ENCODE data around the gene CD47.

CD47 gene

GRCh38 chr3:108071368-108071767, 19.5 kb downstream of the CD47 start:
- H3K9me3 ChIP-seq (ENCODE audit: control extremely low read depth in 1 of 5, control insufficient read depth in 4 of 5, insufficient read depth in 2 of 5, low read depth in 1 of 5, low read length in 4 of 5) = no peaks in the 10 kb centered on the region
- no peak overlapping the region for H3K27ac ChIP-seq (ENCODE audit: insufficient read depth in 1 of 2, low read depth in 1 of 2, low read length in 2 of 2, poor library complexity in 1 of 2, severe bottlenecking in 2 of 2)
- no peak for DNase-seq
- CTCF ChIA-PET = interaction anchor here (0.6 kb wide), 1 partner anchor 137 kb away, joined by 3 read pairs; no protein-coding TSS in a partner anchor
- POLR2A ChIA-PET = no interaction called here
- no peaks in the 10 kb centered on the region for H3K27me3 ChIP-seq (replicated peaks in 2 of 5; ENCODE audit: control insufficient read depth in 4 of 5, insufficient read depth in 5 of 5, low read length in 4 of 5)
- no peak overlapping the region for H3K4me3 ChIP-seq (ENCODE audit: control insufficient read depth in 1 of 7, extremely low read depth in 1 of 7, insufficient read depth in 4 of 7, low read depth in 2 of 7, low read length in 6 of 7)
- peaks cover 0 to 11% (median 0%) of the 10 kb centered on the region in 4 experiments for H3K4me1 ChIP-seq (ENCODE audit: control extremely low read depth in 1 of 4, control insufficient read depth in 4 of 4, insufficient read depth in 4 of 4, low read length in 3 of 4)
- 100% methylated on average over 2 of the region's 3 CpGs for WGBS (ENCODE audit: insufficient coverage)
- peaks cover 23 to 57% (median 42%) of the 10 kb centered on the region in 4 experiments for H3K36me3 ChIP-seq (ENCODE audit: control insufficient read depth in 4 of 4, insufficient read depth in 4 of 4, low read length in 3 of 4)

DNA sequence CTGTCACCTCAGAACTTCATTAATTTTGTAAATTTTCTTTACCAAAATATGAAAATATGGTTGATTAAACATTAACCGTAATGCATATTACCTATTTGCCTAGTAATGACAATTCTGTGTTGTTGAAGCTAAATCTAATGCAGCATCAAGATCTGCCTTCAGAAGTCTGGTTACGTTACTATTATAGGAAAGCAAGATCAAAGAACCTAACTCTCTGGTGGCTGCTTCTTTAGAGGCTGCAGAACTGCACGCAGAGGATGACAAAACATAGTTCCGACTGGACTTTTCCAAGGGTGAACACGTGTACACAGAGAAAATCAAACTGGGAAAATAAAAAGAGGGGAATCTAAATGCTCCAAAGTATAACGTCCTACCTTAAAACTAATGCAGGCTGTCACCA, 20.5 kb downstream of the CD47 start:
- CTCF ChIA-PET = no interaction called here
- no peaks in the 10 kb centered on the region for H3K27me3 ChIP-seq (replicated peaks in 2 of 5; ENCODE audit: control insufficient read depth in 4 of 5, insufficient read depth in 5 of 5, low read length in 4 of 5)
- POLR2A ChIA-PET = no interaction called here
- WGBS (ENCODE audit: insufficient coverage) = 100% methylated on average over 2 of the region's 6 CpGs
- no peak overlapping the region for H3K27ac ChIP-seq (ENCODE audit: insufficient read depth in 1 of 2, low read depth in 1 of 2, low read length in 2 of 2, poor library complexity in 1 of 2, severe bottlenecking in 2 of 2)
- peaks cover 24 to 58% (median 44%) of the 10 kb centered on the region in 4 experiments for H3K36me3 ChIP-seq (ENCODE audit: control insufficient read depth in 4 of 4, insufficient read depth in 4 of 4, low read length in 3 of 4)
- no peak overlapping the region for H3K4me3 ChIP-seq (ENCODE audit: control insufficient read depth in 1 of 7, extremely low read depth in 1 of 7, insufficient read depth in 4 of 7, low read depth in 2 of 7, low read length in 6 of 7)
- H3K4me1 ChIP-seq (ENCODE audit: control extremely low read depth in 1 of 4, control insufficient read depth in 4 of 4, insufficient read depth in 4 of 4, low read length in 3 of 4) = peaks cover 0 to 11% (median 0%) of the 10 kb centered on the region in 4 experiments
- DNase-seq = no peak
- H3K9me3 ChIP-seq (ENCODE audit: control extremely low read depth in 1 of 5, control insufficient read depth in 4 of 5, insufficient read depth in 2 of 5, low read depth in 1 of 5, low read length in 4 of 5) = no peaks in the 10 kb centered on the region

DNA sequence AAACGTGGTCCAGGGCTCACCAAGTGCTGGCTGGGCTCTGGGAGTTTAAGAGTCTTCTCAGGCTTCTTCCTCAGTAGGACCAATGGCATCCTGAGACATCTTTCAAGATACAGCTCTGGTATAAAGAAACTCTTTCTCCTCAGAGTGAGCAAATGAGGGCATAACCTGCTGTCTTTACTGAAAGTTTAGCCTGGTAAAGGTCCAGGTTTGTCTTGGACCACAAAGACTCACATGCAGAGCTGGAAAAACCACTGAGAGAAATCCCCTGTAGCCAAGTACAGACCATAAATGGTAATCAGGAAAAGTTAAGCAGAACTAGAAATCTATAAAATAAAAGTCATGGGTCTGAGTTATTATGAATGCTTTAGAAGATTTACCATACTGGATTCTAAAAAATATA, 23.1 kb downstream of the CD47 start:
- Histone ChIP-seq H3K9me3 (ENCODE audit: control extremely low read depth in 1 of 5, control insufficient read depth in 4 of 5, insufficient read depth in 2 of 5, low read depth in 1 of 5, low read length in 4 of 5) (no peaks in the 10 kb centered on the region), H3K36me3 (ENCODE audit: control insufficient read depth in 4 of 4, insufficient read depth in 4 of 4, low read length in 3 of 4) (peaks cover 19 to 70% (median 46%) of the 10 kb centered on the region in 4 experiments), H3K4me1 (ENCODE audit: control extremely low read depth in 1 of 4, control insufficient read depth in 4 of 4, insufficient read depth in 4 of 4, low read length in 3 of 4) (peaks cover 0 to 11% (median under 1%) of the 10 kb centered on the region in 4 experiments), H3K4me3 (ENCODE audit: control insufficient read depth in 1 of 7, extremely low read depth in 1 of 7, insufficient read depth in 4 of 7, low read depth in 2 of 7, low read length in 6 of 7) (no peak overlapping the region), H3K27ac (ENCODE audit: insufficient read depth in 1 of 2, low read depth in 1 of 2, low read length in 2 of 2, poor library complexity in 1 of 2, severe bottlenecking in 2 of 2) (no peak overlapping the region), H3K27me3 (replicated peaks in 2 of 5; ENCODE audit: control insufficient read depth in 4 of 5, insufficient read depth in 5 of 5, low read length in 4 of 5) (no peaks in the 10 kb centered on the region)
- WGBS (ENCODE audit: insufficient coverage) = 83% methylated on average over 1 of the region's 1 CpG
- POLR2A ChIA-PET = no interaction called here
- peak in 1 of 3 donors; percentile 13 for DNase-seq
- CTCF ChIA-PET = interaction anchor here (0.9 to 1.2 kb wide), 2 partner anchors 8 to 18 kb away, joined by 3 read pairs; no protein-coding TSS in a partner anchor

DNA sequence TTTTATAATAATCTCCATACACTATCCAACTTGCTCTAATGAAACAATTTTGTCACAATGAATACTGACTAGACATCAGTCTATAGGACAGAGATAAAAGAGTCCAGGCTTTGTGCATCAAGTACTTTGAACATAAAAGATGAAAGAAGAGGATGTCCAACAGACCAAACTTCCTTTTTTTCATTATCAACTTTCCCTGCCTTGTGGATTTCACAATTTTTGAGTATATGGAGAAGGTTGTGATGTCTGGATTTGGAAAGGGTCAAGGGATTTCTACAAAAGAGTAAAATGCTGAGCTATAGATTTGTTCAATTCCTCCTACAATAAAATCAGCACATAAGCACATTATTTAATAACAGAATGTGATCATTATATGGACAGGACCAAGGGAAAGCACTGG, 25.7 kb downstream of the CD47 start:
- peaks cover 19 to 60% (median 41%) of the 10 kb centered on the region in 4 experiments for H3K36me3 ChIP-seq (ENCODE audit: control insufficient read depth in 4 of 4, insufficient read depth in 4 of 4, low read length in 3 of 4)

DNA sequence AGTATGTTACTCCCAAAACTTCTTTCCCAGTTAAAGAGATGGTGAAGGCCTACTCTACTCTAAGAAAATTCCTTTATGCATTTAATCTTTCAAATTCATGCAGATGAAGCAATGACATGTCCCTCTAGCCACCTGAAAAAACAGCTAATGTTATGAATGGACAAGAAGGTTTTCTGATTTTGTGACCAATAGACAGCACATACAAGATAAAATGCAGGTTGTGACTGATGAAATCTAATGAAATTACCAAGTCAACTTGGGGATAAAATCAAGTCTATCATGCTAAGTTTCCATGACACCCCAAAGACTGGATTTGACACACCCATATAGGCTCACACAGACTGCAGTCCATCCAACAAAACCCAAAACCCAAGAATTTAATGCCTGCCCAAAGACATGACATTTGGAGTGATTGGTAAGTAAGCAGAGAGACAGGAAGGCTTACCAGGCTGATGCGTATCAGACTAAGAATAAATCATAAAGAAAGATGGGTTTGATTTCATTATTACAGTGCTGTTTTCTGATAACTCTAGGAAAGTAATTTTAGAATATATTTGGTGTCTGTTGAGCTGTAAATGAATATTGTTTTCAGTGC, 26.4 kb downstream of the CD47 start:
- H3K27me3 ChIP-seq (replicated peaks in 2 of 5; ENCODE audit: control insufficient read depth in 4 of 5, insufficient read depth in 5 of 5, low read length in 4 of 5) = no peaks in the 10 kb centered on the region
- ChIA-PET CTCF (no interaction called here), POLR2A (no interaction called here)
- no peak overlapping the region for H3K27ac ChIP-seq (ENCODE audit: insufficient read depth in 1 of 2, low read depth in 1 of 2, low read length in 2 of 2, poor library complexity in 1 of 2, severe bottlenecking in 2 of 2)
- 100% methylated on average over 1 of the region's 1 CpG for WGBS (ENCODE audit: insufficient coverage)
- H3K4me1 ChIP-seq (ENCODE audit: control extremely low read depth in 1 of 4, control insufficient read depth in 4 of 4, insufficient read depth in 4 of 4, low read length in 3 of 4) = peaks cover 0 to 21% (median 9%) of the 10 kb centered on the region in 4 experiments
- peaks cover 24 to 62% (median 42%) of the 10 kb centered on the region in 4 experiments for H3K36me3 ChIP-seq (ENCODE audit: control insufficient read depth in 4 of 4, insufficient read depth in 4 of 4, low read length in 3 of 4)
- no peaks in the 10 kb centered on the region for H3K9me3 ChIP-seq (ENCODE audit: control extremely low read depth in 1 of 5, control insufficient read depth in 4 of 5, insufficient read depth in 2 of 5, low read depth in 1 of 5, low read length in 4 of 5)
- no peak overlapping the region for H3K4me3 ChIP-seq (ENCODE audit: control insufficient read depth in 1 of 7, extremely low read depth in 1 of 7, insufficient read depth in 4 of 7, low read depth in 2 of 7, low read length in 6 of 7)
- DNase-seq = no peak

More for the DNA sequence above, 25.7 kb downstream of the CD47 start:
- CTCF ChIA-PET = no interaction called here
- H3K27me3 ChIP-seq (replicated peaks in 2 of 5; ENCODE audit: control insufficient read depth in 4 of 5, insufficient read depth in 5 of 5, low read length in 4 of 5) = no peaks in the 10 kb centered on the region
- DNase-seq = no peak
- H3K27ac ChIP-seq (ENCODE audit: insufficient read depth in 1 of 2, low read depth in 1 of 2, low read length in 2 of 2, poor library complexity in 1 of 2, severe bottlenecking in 2 of 2) = no peak overlapping the region
- no peak overlapping the region for H3K4me3 ChIP-seq (ENCODE audit: control insufficient read depth in 1 of 7, extremely low read depth in 1 of 7, insufficient read depth in 4 of 7, low read depth in 2 of 7, low read length in 6 of 7)
- H3K9me3 ChIP-seq (ENCODE audit: control extremely low read depth in 1 of 5, control insufficient read depth in 4 of 5, insufficient read depth in 2 of 5, low read depth in 1 of 5, low read length in 4 of 5) = no peaks in the 10 kb centered on the region
- H3K4me1 ChIP-seq (ENCODE audit: control extremely low read depth in 1 of 4, control insufficient read depth in 4 of 4, insufficient read depth in 4 of 4, low read length in 3 of 4) = peaks cover 0 to 21% (median 9%) of the 10 kb centered on the region in 4 experiments
- POLR2A ChIA-PET = no interaction called here

GRCh38 chr3:108062051-108062450, 28.8 kb downstream of the CD47 start:
- Histone ChIP-seq H3K36me3 (ENCODE audit: control insufficient read depth in 4 of 4, insufficient read depth in 4 of 4, low read length in 3 of 4) (peaks cover 20 to 65% (median 41%) of the 10 kb centered on the region in 4 experiments), H3K4me3 (ENCODE audit: control insufficient read depth in 1 of 7, extremely low read depth in 1 of 7, insufficient read depth in 4 of 7, low read depth in 2 of 7, low read length in 6 of 7) (peak overlapping the region in 1 of 7 experiments; percentile 12), H3K27me3 (replicated peaks in 2 of 5; ENCODE audit: control insufficient read depth in 4 of 5, insufficient read depth in 5 of 5, low read length in 4 of 5) (no peaks in the 10 kb centered on the region), H3K4me1 (ENCODE audit: control extremely low read depth in 1 of 4, control insufficient read depth in 4 of 4, insufficient read depth in 4 of 4, low read length in 3 of 4) (peaks cover 0 to 12% (median 8%) of the 10 kb centered on the region in 4 experiments), H3K9me3 (ENCODE audit: control extremely low read depth in 1 of 5, control insufficient read depth in 4 of 5, insufficient read depth in 2 of 5, low read depth in 1 of 5, low read length in 4 of 5) (no peaks in the 10 kb centered on the region), H3K27ac (ENCODE audit: insufficient read depth in 1 of 2, low read depth in 1 of 2, low read length in 2 of 2, poor library complexity in 1 of 2, severe bottlenecking in 2 of 2) (no peak overlapping the region)
- peak; percentile 56 to 92 (median 87) for DNase-seq
- ChIA-PET POLR2A (no interaction called here), CTCF (no interaction called here)
- WGBS (ENCODE audit: insufficient coverage) = no CpG with 5 or more reads among the region's 1 CpG

DNA sequence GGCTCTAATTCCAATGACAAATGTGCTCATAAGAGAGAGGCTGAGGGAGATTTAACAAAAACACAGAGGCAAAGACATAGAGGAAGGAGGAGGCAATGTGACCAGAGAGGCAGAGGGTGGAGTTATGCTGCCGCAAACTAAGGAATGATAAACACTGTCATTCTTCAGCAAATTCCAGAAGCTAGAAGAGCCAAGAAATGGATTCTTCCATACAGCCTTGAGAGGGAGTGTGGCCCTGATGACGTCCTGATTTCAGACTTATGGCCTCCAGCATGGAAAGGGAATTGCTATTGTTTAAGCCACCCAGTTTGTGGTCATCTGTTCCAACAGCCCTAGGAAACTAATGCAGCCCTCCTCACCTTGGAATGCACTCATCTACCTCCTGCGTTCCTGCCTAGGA, 30.5 kb downstream of the CD47 start:
- DNase-seq = no peak
- Histone ChIP-seq H3K27ac (ENCODE audit: insufficient read depth in 1 of 2, low read depth in 1 of 2, low read length in 2 of 2, poor library complexity in 1 of 2, severe bottlenecking in 2 of 2) (no peak overlapping the region), H3K4me1 (ENCODE audit: control extremely low read depth in 1 of 4, control insufficient read depth in 4 of 4, insufficient read depth in 4 of 4, low read length in 3 of 4) (peaks cover 0 to 12% (median 8%) of the 10 kb centered on the region in 4 experiments), H3K27me3 (replicated peaks in 2 of 5; ENCODE audit: control insufficient read depth in 4 of 5, insufficient read depth in 5 of 5, low read length in 4 of 5) (no peaks in the 10 kb centered on the region), H3K36me3 (ENCODE audit: control insufficient read depth in 4 of 4, insufficient read depth in 4 of 4, low read length in 3 of 4) (peaks cover 16 to 64% (median 40%) of the 10 kb centered on the region in 4 experiments), H3K9me3 (ENCODE audit: control extremely low read depth in 1 of 5, control insufficient read depth in 4 of 5, insufficient read depth in 2 of 5, low read depth in 1 of 5, low read length in 4 of 5) (no peaks in the 10 kb centered on the region), H3K4me3 (ENCODE audit: control insufficient read depth in 1 of 7, extremely low read depth in 1 of 7, insufficient read depth in 4 of 7, low read depth in 2 of 7, low read length in 6 of 7) (no peak overlapping the region)
- CTCF ChIA-PET = no interaction called here
- POLR2A ChIA-PET = interaction anchor here (0.6 kb wide), 1 partner anchor 28 kb away, joined by 4 read pairs; no protein-coding TSS in a partner anchor
- 100% methylated on average over 3 of the region's 3 CpGs for WGBS (ENCODE audit: insufficient coverage)
